Mammary epithelial cell (primary cell): ENCODE measurements around the gene NT5C2.

ENCODE experiments used
- CTCF ChIP-seq, 2 donors: IDR thresholded peaks in 1 of 2; conservative IDR thresholded peaks in 1 of 2; 2 replicates each; pipeline ENCODE4 v1.5.1; 2011 to 2012; ENCODE audit warnings: inconsistent platforms in 2 of 2, low read length in 2 of 2, mild to moderate bottlenecking in 2 of 2, control low read depth in 1 of 2, low read depth in 1 of 2; ENCODE audit not compliant: insufficient read depth in 1 of 2; ENCODE audit errors: extremely low read depth in 1 of 2
- EZH2 ChIP-seq: IDR thresholded peaks from 2 replicates; pipeline ENCODE4 v1.6.1; 2012; ENCODE audit warnings: low read length, inconsistent platforms, borderline replicate concordance

- TF ChIP-seq CTCF (conservative IDR thresholded peaks at IDR 0.05 in 1 of 2, IDR thresholded peaks at IDR 0.05 in 1 of 2; ENCODE audit: extremely low read depth in 1 of 2, insufficient read depth in 1 of 2, low read depth in 1 of 2, low read length in 2 of 2) (no peak), EZH2 (no peak)
Observed at GRCh38 chr10:103193820-103194529, 903 bp upstream of the NT5C2 start.
